K562 (cell line): ENCODE results near the gene TENM4. TPM values are rescaled to one million over a fixed set of nuclear protein-coding genes. Genes with fewer than 3 reads are reported as not detected.

Source experiments
- ATAC-seq: fragments of 200-7000 bp; cut with Tn5 transposase; 3 replicates; pipeline ENCODE4 v1.9.1; 2020; ENCODE audit warnings: moderate library complexity
- BruUV-seq: library from RNA; stranded (reverse); fragments of 400-500 nt; replicated peaks from 2 replicates; lab custom pipeline; 2021; lab: Mats Ljungman, UMichigan
- CTCF ChIA-PET: fragments of 300-600 bp; formaldehyde crosslinking; extraction: SDS; loops from one replicate; lab custom pipeline; 2021; ENCODE audit warnings: low intra/inter-chr PET ratio; lab: Yijun Ruan, JAX
- POLR2A ChIA-PET: fragments of 300-600, 350-650 bp; sonication (Branson Sonifier 250); formaldehyde crosslinking; extraction: SDS; loops from one replicate; lab custom pipeline; 2021; ENCODE audit warnings: antibody characterized with exemption, inconsistent platforms; lab: Yijun Ruan, JAX
- DNase-seq, 4 experiments: peaks; one replicate each; pipeline versions ENCODE4 v3.0.0 to v3.0.0-alpha.2; 2011 to 2018; ENCODE audit warnings: low spot score in 3 of 4, mixed read lengths in 3 of 4; ENCODE audit errors: extremely low read depth in 1 of 4
- FAIRE-seq: peaks from 2 replicates; lab custom pipeline; 2011; peaks lifted over from hg19 to GRCh38; lab: Jason Lieb, UNC
- H2AFZ ChIP-seq: 2 replicates; pipeline ENCODE4 v1.6.0; 2011; ENCODE audit warnings: low read depth, low read length, control low read depth, inconsistent platforms
- H3K27ac ChIP-seq: fragments of 200-600 bp; 3 replicates; pipeline ENCODE4 v1.8.0; 2011; ENCODE audit warnings: low read depth, mild to moderate bottlenecking, control low read depth, inconsistent platforms, low read length, moderate library complexity, mixed read lengths; ENCODE audit errors: extremely low read depth
- H3K27me3 ChIP-seq, 2 experiments: fragments of 300-600 bp in 1 of 2; 2 replicates in 1 of 2; 3 replicates in 1 of 2; pipeline versions ENCODE4 v1.6.0 to v1.8.0; 2011; ENCODE audit warnings: inconsistent platforms in 2 of 2, low read length in 2 of 2, mild to moderate bottlenecking in 1 of 2, mixed read lengths in 1 of 2, moderate library complexity in 1 of 2; ENCODE audit not compliant: control insufficient read depth in 2 of 2, insufficient read depth in 2 of 2
- H3K36me3 ChIP-seq: fragments of 300-600 bp; 3 replicates; pipeline ENCODE4 v1.8.0; 2011; ENCODE audit warnings: mild to moderate bottlenecking, low read length, inconsistent platforms; ENCODE audit not compliant: control insufficient read depth, insufficient read depth
- H3K4me1 ChIP-seq, 2 experiments: fragments of 200-600 bp in 1 of 2; replicated peaks in 1 of 2; 2 replicates in 1 of 2; 3 replicates in 1 of 2; pipeline versions ENCODE4 v1.5.1 to v1.8.0; 2011; ENCODE audit warnings: inconsistent platforms in 2 of 2, low read length in 2 of 2, mild to moderate bottlenecking in 1 of 2, mixed read lengths in 1 of 2, moderate library complexity in 1 of 2; ENCODE audit not compliant: control insufficient read depth in 2 of 2, insufficient read depth in 2 of 2
- H3K4me2 ChIP-seq: 2 replicates; pipeline ENCODE4 v1.6.1; 2011; ENCODE audit warnings: low read length, control low read depth, inconsistent platforms, mixed read lengths; ENCODE audit not compliant: insufficient read depth
- H3K4me3 ChIP-seq: fragments of 200-600 bp; sonication (generic), shearing (Covaris generic); 2 replicates; pipeline ENCODE4 v1.5.1; 2016; ENCODE audit warnings: control low read depth, inconsistent platforms
- H3K79me2 ChIP-seq: fragments of 200-600 bp; 3 replicates; pipeline ENCODE4 v1.8.0; 2011; ENCODE audit warnings: low read length, inconsistent platforms; ENCODE audit not compliant: control insufficient read depth, insufficient read depth
- H3K9ac ChIP-seq, 2 experiments: 2 replicates each; pipeline versions ENCODE4 v1.6.0 to v1.6.1; 2011; ENCODE audit warnings: low read depth in 2 of 2, low read length in 2 of 2, control low read depth in 1 of 2, inconsistent platforms in 1 of 2, mild to moderate bottlenecking in 1 of 2, mixed read lengths in 1 of 2; ENCODE audit not compliant: insufficient read depth in 1 of 2
- H3K9me1 ChIP-seq: one replicate; pipeline ENCODE4 v1.6.0; 2011; ENCODE audit warnings: inconsistent platforms, mild to moderate bottlenecking, low read length, moderate library complexity; ENCODE audit not compliant: control insufficient read depth, insufficient read depth
- H3K9me3 ChIP-seq: replicated peaks from 2 replicates; pipeline ENCODE4 v1.5.1; 2011; ENCODE audit warnings: low read depth, low read length, inconsistent platforms; ENCODE audit not compliant: control insufficient read depth, insufficient read depth
- H4K20me1 ChIP-seq: replicated peaks from 2 replicates; pipeline ENCODE4 v1.6.1; 2011; ENCODE audit warnings: low read length, inconsistent platforms, mixed read lengths; ENCODE audit not compliant: control insufficient read depth, insufficient read depth
- SRSF3 ChIP-seq: fragments of 200-400 bp; formaldehyde crosslinking; IDR thresholded peaks from 2 replicates; pipeline ENCODE4 v1.6.1; 2016; ENCODE audit warnings: mild to moderate bottlenecking, low read length, moderate library complexity; ENCODE audit not compliant: insufficient read depth
- YY1 ChIP-seq, 3 experiments: IDR thresholded peaks; 2 replicates each; pipeline ENCODE4 v1.6.1; 2011; ENCODE audit warnings: low read length in 2 of 3, mild to moderate bottlenecking in 2 of 3, moderate library complexity in 2 of 3, borderline replicate concordance in 1 of 3, control low read depth in 1 of 3, low read depth in 1 of 3; ENCODE audit not compliant: insufficient read depth in 3 of 3, insufficient replicate concordance in 2 of 3, control insufficient read depth in 1 of 3, insufficient read length in 1 of 3; ENCODE audit errors: extremely low read depth in 1 of 3
- WGBS: fragments of 100-300 bp; shearing (Covaris generic); methylation state at CpG from one replicate; pipeline ENCODE4 v1.1.6; 2016; ENCODE audit warnings: low coverage, mixed read lengths; ENCODE audit not compliant: insufficient coverage; ENCODE audit errors: missing lambda C conversion rate; 5-methylcytosine and 5-hydroxymethylcytosine counted together
- in situ Hi-C: fragments of 300-500 bp; cut with MboI; formaldehyde crosslinking; loops from 4 replicates; pipeline ENCODE4 v1.15.0; 2018; ENCODE audit warnings: inconsistent platforms, mixed read lengths
- intact Hi-C: fragments of 100-400 bp; cut with micrococcal nuclease; formaldehyde crosslinking; loops from 2 replicates; pipeline ENCODE4 v1.14.2; 2022
- polyA plus RNA-seq, 8 experiments: library from polyadenylated mRNA; depleted of rRNA in 4 of 8; stranded (reverse) in 5 of 8; unstranded in 3 of 8; fragments of >200 nt; fragmentation: Nextera tagmentation in 2 of 8; fragmentation: Illumina TruSeq in 1 of 8; extraction: Ambion mirVana in 2 of 8; extraction: Trizol in 1 of 8; gene quantifications; 2 replicates each; pipeline versions ENCODE4 v1.2.1 to v1.2.3, GENCODE V29; 2011 to 2014; ENCODE audit warnings: inconsistent platforms in 1 of 8, missing spikeins in 1 of 8
- total RNA-seq, 7 experiments: library from RNA; depleted of rRNA in 6 of 7; stranded (reverse); fragments of >200 nt in 6 of 7; fragmentation: Illumina TruSeq in 2 of 7; extraction: Trizol in 2 of 7; gene quantifications; 2 replicates each; pipeline versions ENCODE4 v1.2.1 to v1.2.3, GENCODE V29; 2011 to 2021; ENCODE audit warnings: low replicate concordance in 1 of 7
- TF ChIP-seq, protein P1 (sequence below): fragments of 450-650 bp; IDR thresholded peaks from one replicate; pipeline ENCODE4 v1.6.1; 2018; ENCODE audit warnings: mild to moderate bottlenecking, moderate library complexity; ENCODE audit not compliant: partially characterized antibody
- TF ChIP-seq, protein P2 (sequence below): fragments of 450-650 bp; IDR thresholded peaks from 2 replicates; pipeline ENCODE4 v1.6.1; 2017; ENCODE audit warnings: antibody characterized with exemption, mild to moderate bottlenecking

The TENM4 gene
- total and polyA plus RNA-seq, 9 of the 15 experiments (the other 6 are each of a cell fraction or from before 2014, with no cell fraction given), result 0.16 TPM; not detected in 8

DNA sequence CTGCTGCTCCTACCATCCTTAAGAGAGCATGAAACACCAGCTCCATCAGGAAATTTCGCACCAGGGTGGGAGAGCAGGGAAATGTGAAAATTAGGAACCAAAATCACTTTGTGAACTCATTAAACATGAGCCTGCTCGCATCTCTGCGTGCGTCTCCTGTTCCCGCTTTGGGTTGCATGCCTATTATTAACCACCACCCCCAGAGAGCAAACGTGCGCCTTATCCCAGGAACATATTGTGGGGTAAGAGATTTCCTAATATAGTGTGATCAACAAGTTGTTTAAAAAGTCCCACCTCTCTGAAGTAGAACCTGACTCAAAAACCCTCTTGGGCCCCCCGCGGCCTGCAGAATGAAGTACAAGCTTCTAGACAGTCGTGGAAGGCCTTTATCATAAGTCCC lies 115.0 kb downstream of the TENM4 start:
- ATAC-seq (no peak), FAIRE-seq (no peak), DNase-seq (no peak)
- Histone ChIP-seq H2AFZ (no peak overlapping the region), H4K20me1 (no peaks in the 10 kb centered on the region), H3K4me1 (no peaks in the 10 kb centered on the region), H3K4me2 (no peak overlapping the region), H3K27ac (no peak overlapping the region), H3K9me1 (no peaks in the 10 kb centered on the region), H3K27me3 (no peaks in the 10 kb centered on the region), H3K9me3 (no peaks in the 10 kb centered on the region), H3K4me3 (no peak overlapping the region), H3K36me3 (no peaks in the 10 kb centered on the region), H3K79me2 (no peaks in the 10 kb centered on the region), H3K9ac (no peak overlapping the region)
- TF ChIP-seq, protein P1, sequence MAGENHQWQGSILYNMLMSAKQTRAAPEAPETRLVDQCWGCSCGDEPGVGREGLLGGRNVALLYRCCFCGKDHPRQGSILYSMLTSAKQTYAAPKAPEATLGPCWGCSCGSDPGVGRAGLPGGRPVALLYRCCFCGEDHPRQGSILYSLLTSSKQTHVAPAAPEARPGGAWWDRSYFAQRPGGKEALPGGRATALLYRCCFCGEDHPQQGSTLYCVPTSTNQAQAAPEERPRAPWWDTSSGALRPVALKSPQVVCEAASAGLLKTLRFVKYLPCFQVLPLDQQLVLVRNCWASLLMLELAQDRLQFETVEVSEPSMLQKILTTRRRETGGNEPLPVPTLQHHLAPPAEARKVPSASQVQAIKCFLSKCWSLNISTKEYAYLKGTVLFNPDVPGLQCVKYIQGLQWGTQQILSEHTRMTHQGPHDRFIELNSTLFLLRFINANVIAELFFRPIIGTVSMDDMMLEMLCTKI, result no peak
- TF ChIP-seq, protein P2, sequence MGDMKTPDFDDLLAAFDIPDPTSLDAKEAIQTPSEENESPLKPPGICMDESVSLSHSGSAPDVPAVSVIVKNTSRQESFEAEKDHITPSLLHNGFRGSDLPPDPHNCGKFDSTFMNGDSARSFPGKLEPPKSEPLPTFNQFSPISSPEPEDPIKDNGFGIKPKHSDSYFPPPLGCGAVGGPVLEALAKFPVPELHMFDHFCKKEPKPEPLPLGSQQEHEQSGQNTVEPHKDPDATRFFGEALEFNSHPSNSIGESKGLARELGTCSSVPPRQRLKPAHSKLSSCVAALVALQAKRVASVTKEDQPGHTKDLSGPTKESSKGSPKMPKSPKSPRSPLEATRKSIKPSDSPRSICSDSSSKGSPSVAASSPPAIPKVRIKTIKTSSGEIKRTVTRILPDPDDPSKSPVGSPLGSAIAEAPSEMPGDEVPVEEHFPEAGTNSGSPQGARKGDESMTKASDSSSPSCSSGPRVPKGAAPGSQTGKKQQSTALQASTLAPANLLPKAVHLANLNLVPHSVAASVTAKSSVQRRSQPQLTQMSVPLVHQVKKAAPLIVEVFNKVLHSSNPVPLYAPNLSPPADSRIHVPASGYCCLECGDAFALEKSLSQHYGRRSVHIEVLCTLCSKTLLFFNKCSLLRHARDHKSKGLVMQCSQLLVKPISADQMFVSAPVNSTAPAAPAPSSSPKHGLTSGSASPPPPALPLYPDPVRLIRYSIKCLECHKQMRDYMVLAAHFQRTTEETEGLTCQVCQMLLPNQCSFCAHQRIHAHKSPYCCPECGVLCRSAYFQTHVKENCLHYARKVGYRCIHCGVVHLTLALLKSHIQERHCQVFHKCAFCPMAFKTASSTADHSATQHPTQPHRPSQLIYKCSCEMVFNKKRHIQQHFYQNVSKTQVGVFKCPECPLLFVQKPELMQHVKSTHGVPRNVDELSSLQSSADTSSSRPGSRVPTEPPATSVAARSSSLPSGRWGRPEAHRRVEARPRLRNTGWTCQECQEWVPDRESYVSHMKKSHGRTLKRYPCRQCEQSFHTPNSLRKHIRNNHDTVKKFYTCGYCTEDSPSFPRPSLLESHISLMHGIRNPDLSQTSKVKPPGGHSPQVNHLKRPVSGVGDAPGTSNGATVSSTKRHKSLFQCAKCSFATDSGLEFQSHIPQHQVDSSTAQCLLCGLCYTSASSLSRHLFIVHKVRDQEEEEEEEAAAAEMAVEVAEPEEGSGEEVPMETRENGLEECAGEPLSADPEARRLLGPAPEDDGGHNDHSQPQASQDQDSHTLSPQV, result no peak
- no peak for TF ChIP-seq YY1 (IDR thresholded peaks at IDR 0.05; ENCODE audit: borderline replicate concordance in 1 of 3, control insufficient read depth in 1 of 3, extremely low read depth in 1 of 3, insufficient read depth in 3 of 3, insufficient read length in 1 of 3, insufficient replicate concordance in 2 of 3, low read depth in 1 of 3, low read length in 2 of 3)
- no peak for TF ChIP-seq SRSF3
- 1% methylated on average over 8 of the region's 10 CpGs for WGBS
- no TSS peak for BruUV-seq
- CTCF ChIA-PET, result no interaction called here
- in situ Hi-C loops (no loop called here), intact Hi-C loops (no loop called here)
- POLR2A ChIA-PET, result interaction anchor here (0.5 kb wide), 1 partner anchor 27 kb away, joined by 3 read pairs; no protein-coding TSS in a partner anchor
